ENCODE measurements around the gene ENTPD7. TPM values are rescaled to one million over a fixed set of nuclear protein-coding genes. Genes with fewer than 3 reads are reported as not detected.
A peak's percentile ranks its signal among the peaks of the same experiment; 100 is the strongest.

ENTPD7 gene
- total RNA-seq, 5 donors from 2014 or later (not counting 1 experiment from before 2014, with no cell fraction given), result 2.6 to 3.8 (median 3.4) TPM

GRCh38 chr10:99656199-99657064 is 2.9 kb upstream of the ENTPD7 start:
- no peaks in the 10 kb centered on the region for H3K36me3 ChIP-seq (ENCODE audit: control insufficient read depth in 2 of 2, extremely low read depth in 1 of 2, insufficient read depth in 1 of 2, low read length in 1 of 2)
- Mint-ChIP-seq H3K4me1 (peaks cover 20 to 24% (median 22%) of the 10 kb centered on the region in 3 donors), H3K27ac (no peak overlapping the region), H3K27me3 (peaks cover 19 to 35% of the 10 kb centered on the region in 2 donors), H3K36me3 (peaks cover 3% of the 10 kb centered on the region), H3K4me3 (no peak overlapping the region), H3K9me3 (no peaks in the 10 kb centered on the region)
- H3K4me1 ChIP-seq (ENCODE audit: control insufficient read depth in 1 of 2, extremely low read depth in 1 of 2, insufficient read depth in 2 of 2, low read length in 2 of 2), result peaks cover 5 to 16% of the 10 kb centered on the region in 2 experiments
- H3K27ac ChIP-seq (ENCODE audit: low read length), result no peak overlapping the region
- ChIA-PET CTCF (no interaction called here), POLR2A (no interaction called here)
- DNase-seq (no peak), ATAC-seq (replicated peaks in 1 of 4) (no peak)
- no peak overlapping the region for H3K4me3 ChIP-seq (ENCODE audit: control insufficient read depth in 1 of 2, extremely low read depth in 1 of 2, low read length in 1 of 2)
- peaks cover 3 to 10% of the 10 kb centered on the region in 2 experiments for H3K27me3 ChIP-seq (replicated peaks in 1 of 2; ENCODE audit: control insufficient read depth in 2 of 2, extremely low read depth in 1 of 2, insufficient read depth in 2 of 2, low read length in 1 of 2)
- no peaks in the 10 kb centered on the region for H3K9me3 ChIP-seq
- WGBS (ENCODE audit: insufficient coverage), result 0% methylated on average over 1 of the region's 1 CpG

- H3K36me3 ChIP-seq (ENCODE audit: control insufficient read depth in 2 of 2, extremely low read depth in 1 of 2, insufficient read depth in 1 of 2, low read length in 1 of 2), result no peaks in the 10 kb centered on the region
- peak overlapping the region; percentile 30 to 62 for H3K27ac Mint-ChIP-seq
- H3K27ac ChIP-seq (ENCODE audit: low read length), result no peak overlapping the region
- DNase-seq (peak in 21 of 35 experiments; percentile 1 to 41 (median 10)), ATAC-seq (replicated peaks in 1 of 4) (peak in 1 of 4 experiments; percentile 13)
- peaks cover 3 to 7% of the 10 kb centered on the region in 2 experiments for H3K27me3 ChIP-seq (replicated peaks in 1 of 2; ENCODE audit: control insufficient read depth in 2 of 2, extremely low read depth in 1 of 2, insufficient read depth in 2 of 2, low read length in 1 of 2)
- peak overlapping the region; percentile 79 to 83 for H3K4me3 ChIP-seq (ENCODE audit: control insufficient read depth in 1 of 2, extremely low read depth in 1 of 2, low read length in 1 of 2)
- H3K4me1 Mint-ChIP-seq, result peaks cover 21 to 25% (median 22%) of the 10 kb centered on the region in 3 donors
- H3K4me3 Mint-ChIP-seq, result peak overlapping the region; percentile 85 to 90 (median 89)
- POLR2A ChIA-PET, result interaction anchor here in 1 of 2 donors (0.6 to 0.8 kb wide), 3 partner anchors 42 to 85 kb away, joined by 3 read pairs; partner anchors contain the start of genes COX15 and CUTC
- peaks cover 12 to 23% of the 10 kb centered on the region in 2 donors for H3K27me3 Mint-ChIP-seq
- 26% methylated on average over 20 of the region's 24 CpGs for WGBS (ENCODE audit: insufficient coverage)
- no peaks in the 10 kb centered on the region for H3K9me3 ChIP-seq
- CTCF ChIA-PET, result interaction anchor here in 1 of 2 donors (0.7 to 1.9 kb wide), 3 partner anchors 24 to 40 kb away, joined by 4 to 9 read pairs (median 8); partner anchors contain the start of gene SLC25A28
- peaks cover 1% of the 10 kb centered on the region for H3K36me3 Mint-ChIP-seq
- H3K4me1 ChIP-seq (ENCODE audit: control insufficient read depth in 1 of 2, extremely low read depth in 1 of 2, insufficient read depth in 2 of 2, low read length in 2 of 2), result peaks cover 5 to 16% of the 10 kb centered on the region in 2 experiments
- no peaks in the 10 kb centered on the region for H3K9me3 Mint-ChIP-seq
Observed at GRCh38 chr10:99658622-99659030, 683 bp upstream of the ENTPD7 start.

- Mint-ChIP-seq H3K36me3 (peaks cover 4% of the 10 kb centered on the region), H3K4me1 (peaks cover 22 to 28% (median 22%) of the 10 kb centered on the region in 3 donors), H3K4me3 (peak overlapping the region; percentile 85 to 90 (median 89)), H3K27me3 (peaks cover 11 to 15% of the 10 kb centered on the region in 2 donors), H3K27ac (peak overlapping the region; percentile 17 to 74), H3K9me3 (no peaks in the 10 kb centered on the region)
- peaks cover 0 to 2% of the 10 kb centered on the region in 2 donors for H3K36me3 ChIP-seq (ENCODE audit: control insufficient read depth in 2 of 2, extremely low read depth in 1 of 2, insufficient read depth in 1 of 2, low read length in 1 of 2)
- no peaks in the 10 kb centered on the region for H3K9me3 ChIP-seq
- no peak for ATAC-seq (replicated peaks in 1 of 4)
- ChIA-PET POLR2A (interaction anchor here in 1 of 2 donors (0.7 kb wide), 1 partner anchor 1918 kb away, joined by 5 read pairs; no protein-coding TSS in a partner anchor), CTCF (interaction anchor here in 1 of 2 donors (1.8 to 1.9 kb wide), 2 partner anchors 39 to 41 kb away, joined by 8 to 9 read pairs; partner anchors contain the start of gene SLC25A28)
- peaks cover 5 to 16% of the 10 kb centered on the region in 2 experiments for H3K4me1 ChIP-seq (ENCODE audit: control insufficient read depth in 1 of 2, extremely low read depth in 1 of 2, insufficient read depth in 2 of 2, low read length in 2 of 2)
- H3K4me3 ChIP-seq (ENCODE audit: control insufficient read depth in 1 of 2, extremely low read depth in 1 of 2, low read length in 1 of 2), result peak overlapping the region; percentile 79 to 83
- peaks cover 3 to 7% of the 10 kb centered on the region in 2 experiments for H3K27me3 ChIP-seq (replicated peaks in 1 of 2; ENCODE audit: control insufficient read depth in 2 of 2, extremely low read depth in 1 of 2, insufficient read depth in 2 of 2, low read length in 1 of 2)
- peak in 5 of 35 experiments; percentile 0 to 7 (median 1) for DNase-seq
- WGBS (ENCODE audit: insufficient coverage), result 17% methylated on average over 8 of the region's 10 CpGs
- no peak overlapping the region for H3K27ac ChIP-seq (ENCODE audit: low read length)
Observed at GRCh38 chr10:99659868-99660366, 608 bp downstream of the ENTPD7 start.

- Mint-ChIP-seq H3K4me3 (peak overlapping the region in 2 of 3 donors; percentile 26 to 44), H3K27ac (no peak overlapping the region), H3K27me3 (peaks cover 7 to 11% of the 10 kb centered on the region in 2 donors), H3K9me3 (no peaks in the 10 kb centered on the region), H3K36me3 (peaks cover 13% of the 10 kb centered on the region), H3K4me1 (peaks cover 22 to 28% (median 22%) of the 10 kb centered on the region in 3 donors)
- ChIA-PET POLR2A (interaction anchor here in 1 of 2 donors (0.6 kb wide), 1 partner anchor 10 kb away, joined by 3 read pairs; no protein-coding TSS in a partner anchor), CTCF (interaction anchor here in 1 of 2 donors (1.9 kb wide), 1 partner anchor 42 kb away, joined by 9 read pairs; no protein-coding TSS in a partner anchor)
- Histone ChIP-seq H3K27ac (ENCODE audit: low read length) (no peak overlapping the region), H3K9me3 (no peaks in the 10 kb centered on the region), H3K36me3 (ENCODE audit: control insufficient read depth in 2 of 2, extremely low read depth in 1 of 2, insufficient read depth in 1 of 2, low read length in 1 of 2) (peaks cover 0 to 2% of the 10 kb centered on the region in 2 donors), H3K27me3 (replicated peaks in 1 of 2; ENCODE audit: control insufficient read depth in 2 of 2, extremely low read depth in 1 of 2, insufficient read depth in 2 of 2, low read length in 1 of 2) (peaks cover 3 to 4% of the 10 kb centered on the region in 2 experiments), H3K4me3 (ENCODE audit: control insufficient read depth in 1 of 2, extremely low read depth in 1 of 2, low read length in 1 of 2) (no peak overlapping the region), H3K4me1 (ENCODE audit: control insufficient read depth in 1 of 2, extremely low read depth in 1 of 2, insufficient read depth in 2 of 2, low read length in 2 of 2) (peaks cover 5 to 16% of the 10 kb centered on the region in 2 experiments)
- DNase-seq, result no peak
- 100% methylated on average over 3 of the region's 6 CpGs for WGBS (ENCODE audit: insufficient coverage)
- ATAC-seq (replicated peaks in 1 of 4), result no peak
Observed at GRCh38 chr10:99660662-99661376, 1.5 kb downstream of the ENTPD7 start.

- WGBS (ENCODE audit: insufficient coverage), result 93% methylated on average over 2 of the region's 6 CpGs
- ATAC-seq (replicated peaks in 1 of 4) (no peak), DNase-seq (no peak)
- Mint-ChIP-seq H3K4me1 (peaks cover 22 to 28% (median 22%) of the 10 kb centered on the region in 3 donors), H3K36me3 (peaks cover 15% of the 10 kb centered on the region), H3K27ac (no peak overlapping the region), H3K27me3 (peaks cover 4 to 6% of the 10 kb centered on the region in 2 donors), H3K4me3 (no peak overlapping the region), H3K9me3 (no peaks in the 10 kb centered on the region)
- Histone ChIP-seq H3K9me3 (no peaks in the 10 kb centered on the region), H3K36me3 (ENCODE audit: control insufficient read depth in 2 of 2, extremely low read depth in 1 of 2, insufficient read depth in 1 of 2, low read length in 1 of 2) (peaks cover 0 to 2% of the 10 kb centered on the region in 2 donors), H3K4me1 (ENCODE audit: control insufficient read depth in 1 of 2, extremely low read depth in 1 of 2, insufficient read depth in 2 of 2, low read length in 2 of 2) (peaks cover 5 to 16% of the 10 kb centered on the region in 2 experiments), H3K27me3 (replicated peaks in 1 of 2; ENCODE audit: control insufficient read depth in 2 of 2, extremely low read depth in 1 of 2, insufficient read depth in 2 of 2, low read length in 1 of 2) (peaks cover 3 to 4% of the 10 kb centered on the region in 2 experiments), H3K4me3 (ENCODE audit: control insufficient read depth in 1 of 2, extremely low read depth in 1 of 2, low read length in 1 of 2) (no peak overlapping the region), H3K27ac (ENCODE audit: low read length) (no peak overlapping the region)
- POLR2A ChIA-PET, result interaction anchor here in 1 of 2 donors (0.6 kb wide), 1 partner anchor 9 kb away, joined by 3 read pairs; no protein-coding TSS in a partner anchor
- CTCF ChIA-PET, result no interaction called here
Observed at GRCh38 chr10:99661377-99661763, 2.1 kb downstream of the ENTPD7 start.
